DOHH2 (cell line): Measurements from ENCODE around the gene CLK3.

Source experiments
- H3F3A ChIP-seq: fragments of 200-600 bp; sonication (generic), shearing (Covaris generic); 2 replicates; pipeline ENCODE4 v1.6.0; 2016; ENCODE audit warnings: antibody characterized with exemption, mild to moderate bottlenecking; ENCODE audit not compliant: control insufficient read depth, insufficient read depth
- H3K27ac ChIP-seq: fragments of 200-600 bp; sonication (generic); 2 replicates; pipeline ENCODE4 v1.5.1; 2014; ENCODE audit warnings: low read depth, mild to moderate bottlenecking, low read length, moderate library complexity
- H3K27me3 ChIP-seq: fragments of 200-600 bp; sonication (generic); 2 replicates; pipeline ENCODE4 v1.6.1; 2014; ENCODE audit warnings: mild to moderate bottlenecking, low read length, mixed read lengths; ENCODE audit not compliant: control insufficient read depth
- H3K36me3 ChIP-seq: fragments of 200-600 bp; sonication (generic); 2 replicates; pipeline ENCODE4 v1.6.1; 2014; ENCODE audit warnings: mild to moderate bottlenecking, low read length, moderate library complexity, mixed read lengths; ENCODE audit not compliant: control insufficient read depth
- H3K4me1 ChIP-seq: fragments of 200-600 bp; sonication (generic); 2 replicates; pipeline ENCODE4 v1.6.1; 2014; ENCODE audit warnings: mild to moderate bottlenecking, low read length, mixed read lengths; ENCODE audit not compliant: control insufficient read depth
- H3K4me2 ChIP-seq: fragments of 200-600 bp; sonication (generic); 2 replicates; pipeline ENCODE4 v1.6.0; 2014; ENCODE audit warnings: mild to moderate bottlenecking, low read length, moderate library complexity
- H3K4me3 ChIP-seq: fragments of 200-600 bp; sonication (generic); 2 replicates; pipeline ENCODE4 v1.5.1; 2014; ENCODE audit warnings: mild to moderate bottlenecking, low read length, mixed read lengths
- H3K79me2 ChIP-seq: fragments of 200-600 bp; sonication (generic); 2 replicates; pipeline ENCODE4 v1.6.1; 2014; ENCODE audit warnings: mild to moderate bottlenecking, low read length, mixed read lengths; ENCODE audit not compliant: control insufficient read depth
- H3K9me2 ChIP-seq: fragments of 200-600 bp; sonication (generic); replicated peaks from 2 replicates; pipeline ENCODE4 v1.6.1; 2014; ENCODE audit warnings: mild to moderate bottlenecking, low read length, mixed read lengths; ENCODE audit not compliant: control insufficient read depth
- H3K9me3 ChIP-seq: fragments of 200-600 bp; sonication (generic); 2 replicates; pipeline ENCODE4 v1.6.1; 2014; ENCODE audit warnings: antibody characterized with exemption, low read length, mixed read lengths; ENCODE audit not compliant: control insufficient read depth, insufficient read depth
- H4K20me1 ChIP-seq: fragments of 200-600 bp; sonication (generic); 2 replicates; pipeline ENCODE4 v1.6.0; 2014; ENCODE audit warnings: low read depth, mild to moderate bottlenecking, antibody characterized with exemption, low read length, moderate library complexity; ENCODE audit not compliant: control insufficient read depth, insufficient read depth
- CTCF ChIP-seq: fragments of 200-600 bp; sonication (generic); IDR thresholded peaks from one replicate; pipeline ENCODE4 v1.5.1; 2014; ENCODE audit warnings: antibody characterized with exemption, mild to moderate bottlenecking, low read depth, low read length; ENCODE audit not compliant: poor library complexity, severe bottlenecking
- EZH2phosphoT487 ChIP-seq: fragments of 200-600 bp; sonication (generic); IDR thresholded peaks from 2 replicates; pipeline ENCODE4 v1.6.1; 2017; ENCODE audit warnings: borderline replicate concordance, mild to moderate bottlenecking, antibody characterized with exemption, low read length, moderate library complexity, mixed read lengths

CLK3 gene

GRCh38 chr15:74631935-74632560 is 16.4 kb downstream of the CLK3 start:
- H3K4me3 ChIP-seq, result no peak overlapping the region
- H3K36me3 ChIP-seq, result peaks cover 92% of the 10 kb centered on the region
- H3K27ac ChIP-seq, result no peak overlapping the region
- H3F3A ChIP-seq, result peaks cover 7% of the 10 kb centered on the region
- TF ChIP-seq CTCF, result peak; percentile 96
- TF ChIP-seq EZH2phosphoT487, result no peak
- H3K79me2 ChIP-seq, result 0 out of 2 replicates have a peak, but pooled peaks cover 2% of the 10 kb centered on the region
- H3K9me3 ChIP-seq, result no peaks in the 10 kb centered on the region
- no peaks in the 10 kb centered on the region for H3K27me3 ChIP-seq
- 0 out of 2 replicates have a peak, but pooled peaks cover 2% of the 10 kb centered on the region for H4K20me1 ChIP-seq
- no peak overlapping the region for H3K4me2 ChIP-seq
- no peaks in the 10 kb centered on the region for H3K9me2 ChIP-seq
- H3K4me1 ChIP-seq, result peaks cover 7% of the 10 kb centered on the region

- Histone ChIP-seq H3K79me2 (no peaks in the 10 kb centered on the region), H3K4me3 (no peak overlapping the region), H3F3A (peaks cover 7% of the 10 kb centered on the region), H3K27ac (no peak overlapping the region), H3K4me2 (no peak overlapping the region), H3K4me1 (peaks cover 5% of the 10 kb centered on the region), H4K20me1 (no peaks in the 10 kb centered on the region), H3K9me3 (no peaks in the 10 kb centered on the region), H3K36me3 (peaks cover 92% of the 10 kb centered on the region), H3K9me2 (no peaks in the 10 kb centered on the region), H3K27me3 (no peaks in the 10 kb centered on the region)
- TF ChIP-seq EZH2phosphoT487 (no peak), CTCF (no peak)
These were observed 17.0 kb downstream of the CLK3 start for GRCh38 chr15:74632601-74633000.

GRCh38 chr15:74633781-74634180 is 18.1 kb downstream of the CLK3 start:
- Histone ChIP-seq H3K4me2 (no peak overlapping the region), H4K20me1 (no peaks in the 10 kb centered on the region), H3K36me3 (peaks cover 81% of the 10 kb centered on the region), H3K4me1 (peaks cover 5% of the 10 kb centered on the region), H3K9me3 (no peaks in the 10 kb centered on the region), H3K27ac (no peak overlapping the region), H3K27me3 (no peaks in the 10 kb centered on the region), H3F3A (peaks cover 7% of the 10 kb centered on the region), H3K9me2 (no peaks in the 10 kb centered on the region), H3K4me3 (no peak overlapping the region), H3K79me2 (no peaks in the 10 kb centered on the region)
- TF ChIP-seq EZH2phosphoT487 (no peak), CTCF (no peak)

GRCh38 chr15:74635228-74635627 is 19.6 kb downstream of the CLK3 start:
- Histone ChIP-seq H3K9me2 (no peaks in the 10 kb centered on the region), H3K36me3 (peaks cover 82% of the 10 kb centered on the region), H3F3A (peaks cover 7% of the 10 kb centered on the region), H3K4me1 (peaks cover 3% of the 10 kb centered on the region), H3K9me3 (no peaks in the 10 kb centered on the region), H3K79me2 (no peaks in the 10 kb centered on the region), H3K27me3 (no peaks in the 10 kb centered on the region), H3K4me3 (no peak overlapping the region), H3K4me2 (no peak overlapping the region), H4K20me1 (no peaks in the 10 kb centered on the region), H3K27ac (no peak overlapping the region)
- peak; percentile 92 for TF ChIP-seq CTCF
- no peak for TF ChIP-seq EZH2phosphoT487
